Measurements from ENCODE around the gene GRAMD2B. TPM values are rescaled to one million over a fixed set of nuclear protein-coding genes. Genes with fewer than 3 reads are reported as not detected.

Gene GRAMD2B
- polyA plus RNA-seq, 1 donor from 2014 or later = not detected

DNA sequence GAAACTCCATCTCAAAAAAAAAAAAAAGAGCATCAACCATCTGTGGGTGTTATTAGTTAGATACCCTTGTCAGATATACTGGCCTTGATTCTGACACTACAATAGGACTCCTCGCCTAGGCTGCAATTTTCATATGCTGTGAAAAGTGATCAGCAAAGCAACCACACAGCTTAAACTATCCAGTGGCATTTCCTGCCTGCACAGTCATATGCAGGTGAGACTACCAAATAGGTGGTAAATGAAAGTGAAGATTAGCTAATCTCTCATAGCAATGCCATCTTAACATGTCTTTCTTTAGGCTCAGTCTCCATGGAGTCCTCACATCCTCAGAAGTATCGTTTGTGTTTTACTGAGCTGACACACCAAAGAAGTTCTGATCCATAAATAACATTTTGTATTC, 40.8 kb downstream of the GRAMD2B start:
- Histone ChIP-seq H3K27ac (ENCODE audit: low read length) (no peak overlapping the region), H3K9me2 (ENCODE audit: insufficient read depth, low read length) (no peaks in the 10 kb centered on the region), H4K20me1 (ENCODE audit: insufficient read depth) (no peaks in the 10 kb centered on the region), H3K36me3 (ENCODE audit: insufficient read depth, low read length) (no peaks in the 10 kb centered on the region), H3K9ac (ENCODE audit: low read length) (no peak overlapping the region), H3K79me2 (replicated peaks; ENCODE audit: insufficient read depth, low read length) (no peaks in the 10 kb centered on the region), H2AFZ (ENCODE audit: low read depth, low read length) (no peak overlapping the region), H3K4me2 (ENCODE audit: low read length) (no peak overlapping the region), H3K4me3 (ENCODE audit: low read length) (no peak overlapping the region), H3K27me3 (ENCODE audit: insufficient read depth, low read depth, low read length) (no peaks in the 10 kb centered on the region), H3F3A (ENCODE audit: insufficient read depth, low read length, poor library complexity, severe bottlenecking) (no peaks in the 10 kb centered on the region), H3K9me3 (ENCODE audit: low read length) (no peaks in the 10 kb centered on the region)
- TF ChIP-seq, protein P1, sequence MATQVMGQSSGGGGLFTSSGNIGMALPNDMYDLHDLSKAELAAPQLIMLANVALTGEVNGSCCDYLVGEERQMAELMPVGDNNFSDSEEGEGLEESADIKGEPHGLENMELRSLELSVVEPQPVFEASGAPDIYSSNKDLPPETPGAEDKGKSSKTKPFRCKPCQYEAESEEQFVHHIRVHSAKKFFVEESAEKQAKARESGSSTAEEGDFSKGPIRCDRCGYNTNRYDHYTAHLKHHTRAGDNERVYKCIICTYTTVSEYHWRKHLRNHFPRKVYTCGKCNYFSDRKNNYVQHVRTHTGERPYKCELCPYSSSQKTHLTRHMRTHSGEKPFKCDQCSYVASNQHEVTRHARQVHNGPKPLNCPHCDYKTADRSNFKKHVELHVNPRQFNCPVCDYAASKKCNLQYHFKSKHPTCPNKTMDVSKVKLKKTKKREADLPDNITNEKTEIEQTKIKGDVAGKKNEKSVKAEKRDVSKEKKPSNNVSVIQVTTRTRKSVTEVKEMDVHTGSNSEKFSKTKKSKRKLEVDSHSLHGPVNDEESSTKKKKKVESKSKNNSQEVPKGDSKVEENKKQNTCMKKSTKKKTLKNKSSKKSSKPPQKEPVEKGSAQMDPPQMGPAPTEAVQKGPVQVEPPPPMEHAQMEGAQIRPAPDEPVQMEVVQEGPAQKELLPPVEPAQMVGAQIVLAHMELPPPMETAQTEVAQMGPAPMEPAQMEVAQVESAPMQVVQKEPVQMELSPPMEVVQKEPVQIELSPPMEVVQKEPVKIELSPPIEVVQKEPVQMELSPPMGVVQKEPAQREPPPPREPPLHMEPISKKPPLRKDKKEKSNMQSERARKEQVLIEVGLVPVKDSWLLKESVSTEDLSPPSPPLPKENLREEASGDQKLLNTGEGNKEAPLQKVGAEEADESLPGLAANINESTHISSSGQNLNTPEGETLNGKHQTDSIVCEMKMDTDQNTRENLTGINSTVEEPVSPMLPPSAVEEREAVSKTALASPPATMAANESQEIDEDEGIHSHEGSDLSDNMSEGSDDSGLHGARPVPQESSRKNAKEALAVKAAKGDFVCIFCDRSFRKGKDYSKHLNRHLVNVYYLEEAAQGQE (IDR thresholded peaks at IDR 0.05; ENCODE audit: borderline replicate concordance) = no peak
- TF ChIP-seq EP300 (conservative IDR thresholded peaks at IDR 0.05; ENCODE audit: poor library complexity, severe bottlenecking) (no peak), POLR2AphosphoS5 (IDR thresholded peaks at IDR 0.05) (no peak), EZH2 (IDR thresholded peaks at IDR 0.05; ENCODE audit: borderline replicate concordance, insufficient read depth, low read length, poor library complexity, severe bottlenecking) (no peak), MXI1 (conservative IDR thresholded peaks at IDR 0.05; ENCODE audit: poor library complexity, severe bottlenecking) (no peak), TAF1 (IDR thresholded peaks at IDR 0.05; ENCODE audit: low read depth) (no peak), RAD21 (conservative IDR thresholded peaks at IDR 0.05) (no peak), SMC3 (conservative IDR thresholded peaks at IDR 0.05; ENCODE audit: poor library complexity) (no peak)
- TF ChIP-seq, protein P2, sequence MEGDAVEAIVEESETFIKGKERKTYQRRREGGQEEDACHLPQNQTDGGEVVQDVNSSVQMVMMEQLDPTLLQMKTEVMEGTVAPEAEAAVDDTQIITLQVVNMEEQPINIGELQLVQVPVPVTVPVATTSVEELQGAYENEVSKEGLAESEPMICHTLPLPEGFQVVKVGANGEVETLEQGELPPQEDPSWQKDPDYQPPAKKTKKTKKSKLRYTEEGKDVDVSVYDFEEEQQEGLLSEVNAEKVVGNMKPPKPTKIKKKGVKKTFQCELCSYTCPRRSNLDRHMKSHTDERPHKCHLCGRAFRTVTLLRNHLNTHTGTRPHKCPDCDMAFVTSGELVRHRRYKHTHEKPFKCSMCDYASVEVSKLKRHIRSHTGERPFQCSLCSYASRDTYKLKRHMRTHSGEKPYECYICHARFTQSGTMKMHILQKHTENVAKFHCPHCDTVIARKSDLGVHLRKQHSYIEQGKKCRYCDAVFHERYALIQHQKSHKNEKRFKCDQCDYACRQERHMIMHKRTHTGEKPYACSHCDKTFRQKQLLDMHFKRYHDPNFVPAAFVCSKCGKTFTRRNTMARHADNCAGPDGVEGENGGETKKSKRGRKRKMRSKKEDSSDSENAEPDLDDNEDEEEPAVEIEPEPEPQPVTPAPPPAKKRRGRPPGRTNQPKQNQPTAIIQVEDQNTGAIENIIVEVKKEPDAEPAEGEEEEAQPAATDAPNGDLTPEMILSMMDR (IDR thresholded peaks at IDR 0.05; ENCODE audit: poor library complexity, severe bottlenecking) = no peak

DNA sequence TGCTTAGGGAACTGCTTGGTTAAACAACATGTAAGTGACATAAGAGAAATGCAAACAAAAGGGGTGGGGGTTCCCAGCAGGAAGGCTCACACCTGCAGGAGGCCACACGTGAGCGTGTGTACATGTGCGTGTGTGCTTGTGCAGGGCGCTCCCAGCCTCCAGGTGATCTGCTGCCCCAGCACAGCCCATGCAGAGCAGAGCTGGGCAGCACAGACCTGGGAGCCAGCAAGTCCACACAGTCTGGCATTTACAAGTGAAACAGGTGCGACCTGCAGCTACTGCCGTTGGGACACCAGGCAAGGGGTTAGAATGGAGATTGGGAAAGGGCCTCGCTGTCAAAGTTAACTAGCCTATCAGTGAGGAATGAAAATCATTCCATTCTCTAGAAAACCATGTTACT, 41.8 kb downstream of the GRAMD2B start:
- no peak overlapping the region for H3K9ac ChIP-seq (ENCODE audit: low read length)
- no peak overlapping the region for H3K27ac ChIP-seq (ENCODE audit: low read length)

More for the DNA sequence above, 41.8 kb downstream of the GRAMD2B start:
- TF ChIP-seq EP300 (conservative IDR thresholded peaks at IDR 0.05; ENCODE audit: poor library complexity, severe bottlenecking) (no peak), RAD21 (conservative IDR thresholded peaks at IDR 0.05) (no peak), EZH2 (IDR thresholded peaks at IDR 0.05; ENCODE audit: borderline replicate concordance, insufficient read depth, low read length, poor library complexity, severe bottlenecking) (no peak), MXI1 (conservative IDR thresholded peaks at IDR 0.05; ENCODE audit: poor library complexity, severe bottlenecking) (no peak), TAF1 (IDR thresholded peaks at IDR 0.05; ENCODE audit: low read depth) (no peak), POLR2AphosphoS5 (IDR thresholded peaks at IDR 0.05) (no peak)
- TF ChIP-seq, protein P2 (IDR thresholded peaks at IDR 0.05; ENCODE audit: poor library complexity, severe bottlenecking) = no peak
- TF ChIP-seq, protein P1 (IDR thresholded peaks at IDR 0.05; ENCODE audit: borderline replicate concordance) = no peak
- no peaks in the 10 kb centered on the region for H3F3A ChIP-seq (ENCODE audit: insufficient read depth, low read length, poor library complexity, severe bottlenecking)
- no peaks in the 10 kb centered on the region for H3K9me2 ChIP-seq (ENCODE audit: insufficient read depth, low read length)
- H3K27me3 ChIP-seq (ENCODE audit: insufficient read depth, low read depth, low read length) = no peaks in the 10 kb centered on the region
- H3K4me3 ChIP-seq (ENCODE audit: low read length) = no peak overlapping the region
- no peak overlapping the region for H2AFZ ChIP-seq (ENCODE audit: low read depth, low read length)
- H3K9me3 ChIP-seq (ENCODE audit: low read length) = no peaks in the 10 kb centered on the region
- no peaks in the 10 kb centered on the region for H3K36me3 ChIP-seq (ENCODE audit: insufficient read depth, low read length)
- H4K20me1 ChIP-seq (ENCODE audit: insufficient read depth) = no peaks in the 10 kb centered on the region
- H3K4me2 ChIP-seq (ENCODE audit: low read length) = no peak overlapping the region
- H3K79me2 ChIP-seq (replicated peaks; ENCODE audit: insufficient read depth, low read length) = no peaks in the 10 kb centered on the region
